Measurements from ENCODE around the gene STAT3. TPM values are rescaled to one million over a fixed set of nuclear protein-coding genes. Genes with fewer than 3 reads are reported as not detected.
A peak's percentile ranks its signal among the peaks of the same experiment; 100 is the strongest.

STAT3 gene
- total RNA-seq, 1 donor: 206 TPM

GRCh38 chr17:42309986-42310786 lies 78.1 kb downstream of the STAT3 start:
- no peak overlapping the region for H3K4me2 ChIP-seq (ENCODE audit: insufficient read depth, low read length)
- peaks cover 27% of the 10 kb centered on the region for H3K36me3 ChIP-seq (ENCODE audit: insufficient read depth, low read length)
- H3K9me3 ChIP-seq (ENCODE audit: low read depth, low read length): no peaks in the 10 kb centered on the region
- TF ChIP-seq CTCF (IDR thresholded peaks at IDR 0.05; ENCODE audit: extremely low read depth, low read depth, low read length): no peak
- H3K4me3 ChIP-seq (ENCODE audit: insufficient read depth, low read length): no peak overlapping the region
- peak; percentile 49 for DNase-seq (ENCODE audit: insufficient read length, low spot score, missing footprints)
- peaks cover 10% of the 10 kb centered on the region for H3K4me1 ChIP-seq (ENCODE audit: insufficient read depth, low read length)
- H3K27ac ChIP-seq (ENCODE audit: low read depth, low read length): no peak overlapping the region
- H3K79me2 ChIP-seq (ENCODE audit: insufficient read depth, low read length): no peaks in the 10 kb centered on the region
- H2AFZ ChIP-seq (ENCODE audit: low read length): no peak overlapping the region
- H3K27me3 ChIP-seq (ENCODE audit: insufficient read depth, low read length): no peaks in the 10 kb centered on the region
- peaks cover 2% of the 10 kb centered on the region for H4K20me1 ChIP-seq (ENCODE audit: insufficient read depth, low read length)

GRCh38 chr17:42309142-42309541 lies 79.1 kb downstream of the STAT3 start:
- TF ChIP-seq CTCF (IDR thresholded peaks at IDR 0.05; ENCODE audit: extremely low read depth, low read depth, low read length): no peak
- peaks cover 20% of the 10 kb centered on the region for H3K36me3 ChIP-seq (ENCODE audit: insufficient read depth, low read length)
- H3K27ac ChIP-seq (ENCODE audit: low read depth, low read length): no peak overlapping the region
- H3K4me2 ChIP-seq (ENCODE audit: insufficient read depth, low read length): no peak overlapping the region
- H4K20me1 ChIP-seq (ENCODE audit: insufficient read depth, low read length): peaks cover 2% of the 10 kb centered on the region
- H3K4me1 ChIP-seq (ENCODE audit: insufficient read depth, low read length): peaks cover 10% of the 10 kb centered on the region
- H3K27me3 ChIP-seq (ENCODE audit: insufficient read depth, low read length): no peaks in the 10 kb centered on the region
- no peak overlapping the region for H3K4me3 ChIP-seq (ENCODE audit: insufficient read depth, low read length)
- H3K79me2 ChIP-seq (ENCODE audit: insufficient read depth, low read length): no peaks in the 10 kb centered on the region
- no peak overlapping the region for H2AFZ ChIP-seq (ENCODE audit: low read length)
- no peaks in the 10 kb centered on the region for H3K9me3 ChIP-seq (ENCODE audit: low read depth, low read length)
- no peak for DNase-seq (ENCODE audit: insufficient read length, low spot score, missing footprints)

GRCh38 chr17:42308446-42308845 lies 79.8 kb downstream of the STAT3 start:
- H3K9me3 ChIP-seq (ENCODE audit: low read depth, low read length): no peaks in the 10 kb centered on the region
- no peak overlapping the region for H3K27ac ChIP-seq (ENCODE audit: low read depth, low read length)
- H3K27me3 ChIP-seq (ENCODE audit: insufficient read depth, low read length): no peaks in the 10 kb centered on the region
- no peak overlapping the region for H3K4me2 ChIP-seq (ENCODE audit: insufficient read depth, low read length)
- TF ChIP-seq CTCF (IDR thresholded peaks at IDR 0.05; ENCODE audit: extremely low read depth, low read depth, low read length): no peak
- DNase-seq (ENCODE audit: insufficient read length, low spot score, missing footprints): no peak
- peaks cover 10% of the 10 kb centered on the region for H3K4me1 ChIP-seq (ENCODE audit: insufficient read depth, low read length)
- peaks cover 13% of the 10 kb centered on the region for H3K36me3 ChIP-seq (ENCODE audit: insufficient read depth, low read length)
- H2AFZ ChIP-seq (ENCODE audit: low read length): no peak overlapping the region
- no peak overlapping the region for H3K4me3 ChIP-seq (ENCODE audit: insufficient read depth, low read length)
- H3K79me2 ChIP-seq (ENCODE audit: insufficient read depth, low read length): no peaks in the 10 kb centered on the region
- H4K20me1 ChIP-seq (ENCODE audit: insufficient read depth, low read length): no peaks in the 10 kb centered on the region

GRCh38 chr17:42307362-42307927 lies 80.8 kb downstream of the STAT3 start:
- H3K27me3 ChIP-seq (ENCODE audit: insufficient read depth, low read length): no peaks in the 10 kb centered on the region
- H3K27ac ChIP-seq (ENCODE audit: low read depth, low read length): no peak overlapping the region
- H3K36me3 ChIP-seq (ENCODE audit: insufficient read depth, low read length): peaks cover 11% of the 10 kb centered on the region
- no peak overlapping the region for H3K4me2 ChIP-seq (ENCODE audit: insufficient read depth, low read length)
- no peak overlapping the region for H3K4me3 ChIP-seq (ENCODE audit: insufficient read depth, low read length)
- peaks cover 10% of the 10 kb centered on the region for H3K4me1 ChIP-seq (ENCODE audit: insufficient read depth, low read length)
- peak; percentile 51 for DNase-seq (ENCODE audit: insufficient read length, low spot score, missing footprints)
- H2AFZ ChIP-seq (ENCODE audit: low read length): no peak overlapping the region
- TF ChIP-seq CTCF (IDR thresholded peaks at IDR 0.05; ENCODE audit: extremely low read depth, low read depth, low read length): no peak
- H3K79me2 ChIP-seq (ENCODE audit: insufficient read depth, low read length): no peaks in the 10 kb centered on the region
- H4K20me1 ChIP-seq (ENCODE audit: insufficient read depth, low read length): no peaks in the 10 kb centered on the region
- H3K9me3 ChIP-seq (ENCODE audit: low read depth, low read length): no peaks in the 10 kb centered on the region

Data from osteoblast (primary cell).